K562 (cell line): ENCODE data around the gene TBPL2. TPM values are rescaled to one million over a fixed set of nuclear protein-coding genes. Genes with fewer than 3 reads are reported as not detected.
A peak's percentile ranks its signal among the peaks of the same experiment; 100 is the strongest.

Experiments
- BACH1 ChIP-seq: fragments of 200-800 bp; sonication (Bioruptor generic); IDR thresholded peaks from 2 replicates; pipeline ENCODE4 v1.6.1; 2016; ENCODE audit warnings: missing genetic modification characterization, missing compliant biosample characterization
- MXI1 ChIP-seq: IDR thresholded peaks from 2 replicates; pipeline ENCODE4 v1.6.1; 2011; ENCODE audit warnings: low read depth, mild to moderate bottlenecking, improper control_type of control experiment, low read length
- NR2C2 ChIP-seq, 2 experiments: fragments of 200-800 bp in 1 of 2; sonication (Bioruptor generic) in 1 of 2; sonication (generic) in 1 of 2; formaldehyde crosslinking in 1 of 2; IDR thresholded peaks; 2 replicates each; pipeline versions ENCODE4 v1.6.1 to v1.8.0; 2016 to 2022; ENCODE audit warnings: mild to moderate bottlenecking in 1 of 2, missing compliant biosample characterization in 1 of 2, missing genetic modification characterization in 1 of 2, missing genetic modification reagents in 1 of 2
- TAF7 ChIP-seq: fragments of 450-650 bp; IDR thresholded peaks from 2 replicates; pipeline ENCODE4 v1.6.1; 2016; ENCODE audit warnings: missing genetic modification characterization, missing compliant biosample characterization
- ZNF583 ChIP-seq: fragments of 250-450 bp; sonication (Bioruptor Pico); IDR thresholded peaks from 2 replicates; pipeline ENCODE4 v1.4.0; 2020
- polyA plus RNA-seq, 8 experiments: library from polyadenylated mRNA; depleted of rRNA in 4 of 8; stranded (reverse) in 5 of 8; unstranded in 3 of 8; fragments of >200 nt; fragmentation: Nextera tagmentation in 2 of 8; fragmentation: Illumina TruSeq in 1 of 8; extraction: Ambion mirVana in 2 of 8; extraction: Trizol in 1 of 8; gene quantifications; 2 replicates each; pipeline versions ENCODE4 v1.2.1 to v1.2.3, GENCODE V29; 2011 to 2014; ENCODE audit warnings: inconsistent platforms in 1 of 8, missing spikeins in 1 of 8
- total RNA-seq, 7 experiments: library from RNA; depleted of rRNA in 6 of 7; stranded (reverse); fragments of >200 nt in 6 of 7; fragmentation: Illumina TruSeq in 2 of 7; extraction: Trizol in 2 of 7; gene quantifications; 2 replicates each; pipeline versions ENCODE4 v1.2.1 to v1.2.3, GENCODE V29; 2011 to 2021; ENCODE audit warnings: low replicate concordance in 1 of 7
- TF ChIP-seq, protein P1 (sequence below), 3 experiments: IDR thresholded peaks in 2 of 3; conservative IDR thresholded peaks in 1 of 3; 2 replicates each; pipeline ENCODE4 v1.5.1; 2011 to 2012; ENCODE audit warnings: low read length in 3 of 3, mild to moderate bottlenecking in 3 of 3, control low read depth in 2 of 3, improper control_type of control experiment in 1 of 3, inconsistent platforms in 1 of 3, low read depth in 1 of 3, mixed read lengths in 1 of 3, moderate library complexity in 1 of 3; ENCODE audit not compliant: insufficient read depth in 2 of 3
- TF ChIP-seq, protein P2 (sequence below): IDR thresholded peaks from 2 replicates; pipeline ENCODE4 v1.6.1; 2011; ENCODE audit not compliant: insufficient read length; ENCODE audit errors: extremely low read depth
- TF ChIP-seq, protein P3 (sequence below): IDR thresholded peaks from 3 replicates; pipeline ENCODE4 v1.6.1; 2011; ENCODE audit warnings: borderline replicate concordance, mild to moderate bottlenecking, moderate library complexity; ENCODE audit not compliant: insufficient read length; ENCODE audit errors: extremely low read depth

The TBPL2 gene
- total and polyA plus RNA-seq, 9 of the 15 experiments (the other 6 are each of a cell fraction or from before 2014, with no cell fraction given), result not detected

DNA sequence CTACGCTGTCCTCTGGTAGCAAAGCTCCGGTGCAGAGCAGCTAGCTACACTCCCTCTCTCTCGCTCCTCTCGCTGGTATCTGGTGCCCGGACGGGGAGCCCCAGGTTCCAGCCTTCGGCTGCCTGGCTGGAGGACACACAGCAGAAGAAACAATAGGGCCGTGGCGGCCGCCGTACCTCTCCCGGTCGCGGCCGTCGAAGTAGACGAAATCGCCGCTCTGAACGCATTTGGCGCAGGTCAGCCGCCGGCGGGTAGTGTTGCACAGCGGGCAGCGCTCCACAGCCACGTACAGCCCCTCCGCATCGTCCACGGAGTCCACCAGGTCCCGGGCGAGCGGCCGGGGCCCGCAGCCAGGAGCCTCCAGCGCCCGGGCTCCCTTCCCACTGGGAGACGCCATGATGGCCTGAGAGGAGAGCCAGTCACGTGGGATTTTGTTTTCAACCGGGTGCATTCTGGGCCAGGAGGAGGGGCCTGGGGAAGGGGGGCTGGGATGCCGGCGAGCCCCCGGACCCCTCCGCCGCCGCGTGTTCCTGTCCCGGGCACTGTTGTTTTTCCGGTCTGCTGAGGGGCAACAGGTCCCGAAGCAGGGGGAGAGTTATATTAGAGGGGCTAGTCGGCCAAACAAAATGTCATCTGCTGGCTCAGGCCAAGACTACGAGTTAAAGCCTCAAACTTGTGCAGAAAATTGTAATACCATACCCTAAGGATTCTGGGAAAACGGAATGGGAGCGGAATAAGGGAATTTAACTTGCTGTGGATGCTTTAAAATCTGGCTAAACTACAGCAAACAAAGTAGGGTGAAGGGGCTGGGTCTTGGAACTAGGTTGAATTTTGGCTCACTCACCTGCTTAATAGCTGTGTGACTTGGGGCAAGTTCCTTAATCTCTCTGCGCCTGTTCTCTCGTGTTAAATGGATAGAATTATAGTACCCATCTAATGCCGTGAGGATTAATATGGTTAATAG, 28.7 kb downstream of the TBPL2 start, which contains the start of gene ATG14 (continued):
- TF ChIP-seq, protein P1, sequence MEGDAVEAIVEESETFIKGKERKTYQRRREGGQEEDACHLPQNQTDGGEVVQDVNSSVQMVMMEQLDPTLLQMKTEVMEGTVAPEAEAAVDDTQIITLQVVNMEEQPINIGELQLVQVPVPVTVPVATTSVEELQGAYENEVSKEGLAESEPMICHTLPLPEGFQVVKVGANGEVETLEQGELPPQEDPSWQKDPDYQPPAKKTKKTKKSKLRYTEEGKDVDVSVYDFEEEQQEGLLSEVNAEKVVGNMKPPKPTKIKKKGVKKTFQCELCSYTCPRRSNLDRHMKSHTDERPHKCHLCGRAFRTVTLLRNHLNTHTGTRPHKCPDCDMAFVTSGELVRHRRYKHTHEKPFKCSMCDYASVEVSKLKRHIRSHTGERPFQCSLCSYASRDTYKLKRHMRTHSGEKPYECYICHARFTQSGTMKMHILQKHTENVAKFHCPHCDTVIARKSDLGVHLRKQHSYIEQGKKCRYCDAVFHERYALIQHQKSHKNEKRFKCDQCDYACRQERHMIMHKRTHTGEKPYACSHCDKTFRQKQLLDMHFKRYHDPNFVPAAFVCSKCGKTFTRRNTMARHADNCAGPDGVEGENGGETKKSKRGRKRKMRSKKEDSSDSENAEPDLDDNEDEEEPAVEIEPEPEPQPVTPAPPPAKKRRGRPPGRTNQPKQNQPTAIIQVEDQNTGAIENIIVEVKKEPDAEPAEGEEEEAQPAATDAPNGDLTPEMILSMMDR (IDR thresholded peaks at IDR 0.05 in 2 of 3, conservative IDR thresholded peaks at IDR 0.05 in 1 of 3; ENCODE audit: insufficient read depth in 2 of 3, low read depth in 1 of 3, low read length in 3 of 3), result no peak
- TF ChIP-seq TAF7 (tag), result peak; percentile 34; the same call in 1 of the 2 replicates
- no peak for TF ChIP-seq BACH1 (tag)
- TF ChIP-seq, protein P2, sequence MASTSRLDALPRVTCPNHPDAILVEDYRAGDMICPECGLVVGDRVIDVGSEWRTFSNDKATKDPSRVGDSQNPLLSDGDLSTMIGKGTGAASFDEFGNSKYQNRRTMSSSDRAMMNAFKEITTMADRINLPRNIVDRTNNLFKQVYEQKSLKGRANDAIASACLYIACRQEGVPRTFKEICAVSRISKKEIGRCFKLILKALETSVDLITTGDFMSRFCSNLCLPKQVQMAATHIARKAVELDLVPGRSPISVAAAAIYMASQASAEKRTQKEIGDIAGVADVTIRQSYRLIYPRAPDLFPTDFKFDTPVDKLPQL, result peak; percentile 13
- TF ChIP-seq NR2C2 (CRISPR knock-in tag; IDR thresholded peaks at IDR 0.05), result no peak
- peak; percentile 35 for TF ChIP-seq NR2C2 (tag; IDR thresholded peaks at IDR 0.05)
- TF ChIP-seq, protein P3, sequence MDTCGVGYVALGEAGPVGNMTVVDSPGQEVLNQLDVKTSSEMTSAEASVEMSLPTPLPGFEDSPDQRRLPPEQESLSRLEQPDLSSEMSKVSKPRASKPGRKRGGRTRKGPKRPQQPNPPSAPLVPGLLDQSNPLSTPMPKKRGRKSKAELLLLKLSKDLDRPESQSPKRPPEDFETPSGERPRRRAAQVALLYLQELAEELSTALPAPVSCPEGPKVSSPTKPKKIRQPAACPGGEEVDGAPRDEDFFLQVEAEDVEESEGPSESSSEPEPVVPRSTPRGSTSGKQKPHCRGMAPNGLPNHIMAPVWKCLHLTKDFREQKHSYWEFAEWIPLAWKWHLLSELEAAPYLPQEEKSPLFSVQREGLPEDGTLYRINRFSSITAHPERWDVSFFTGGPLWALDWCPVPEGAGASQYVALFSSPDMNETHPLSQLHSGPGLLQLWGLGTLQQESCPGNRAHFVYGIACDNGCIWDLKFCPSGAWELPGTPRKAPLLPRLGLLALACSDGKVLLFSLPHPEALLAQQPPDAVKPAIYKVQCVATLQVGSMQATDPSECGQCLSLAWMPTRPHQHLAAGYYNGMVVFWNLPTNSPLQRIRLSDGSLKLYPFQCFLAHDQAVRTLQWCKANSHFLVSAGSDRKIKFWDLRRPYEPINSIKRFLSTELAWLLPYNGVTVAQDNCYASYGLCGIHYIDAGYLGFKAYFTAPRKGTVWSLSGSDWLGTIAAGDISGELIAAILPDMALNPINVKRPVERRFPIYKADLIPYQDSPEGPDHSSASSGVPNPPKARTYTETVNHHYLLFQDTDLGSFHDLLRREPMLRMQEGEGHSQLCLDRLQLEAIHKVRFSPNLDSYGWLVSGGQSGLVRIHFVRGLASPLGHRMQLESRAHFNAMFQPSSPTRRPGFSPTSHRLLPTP, result no peak
- TF ChIP-seq MXI1, result peak; percentile 19; the same call in 1 of the 2 replicates
- no peak for TF ChIP-seq ZNF583 (CRISPR knock-in tag)
